ENCODE data around the gene C14orf119.

The C14orf119 gene

DNA sequence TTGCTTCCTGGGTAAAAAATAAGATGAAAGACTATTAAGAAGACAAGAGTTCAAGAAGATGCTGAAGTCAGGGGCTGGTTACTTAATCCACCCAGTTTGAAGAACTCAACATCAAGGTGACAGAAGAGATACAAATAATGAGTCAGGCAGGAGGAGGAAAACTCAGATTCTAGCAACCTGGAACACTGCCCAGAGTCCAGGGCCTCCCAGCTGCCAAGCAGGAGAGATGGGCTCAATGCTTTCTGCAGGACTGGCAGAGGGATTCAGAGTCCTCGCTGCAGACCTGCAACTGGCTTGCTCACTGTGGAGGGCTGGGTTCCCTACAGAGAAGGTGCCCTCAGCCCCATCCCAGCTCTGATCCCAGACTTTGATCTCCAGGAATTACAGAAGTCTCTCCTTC is 52.4 kb downstream of the C14orf119 start:
- Histone ChIP-seq H3K9me3 (ENCODE audit: low read length) (no peaks in the 10 kb centered on the region), H3K4me3 (ENCODE audit: low read depth, low read length, poor library complexity, severe bottlenecking) (no peak overlapping the region), H3K27me3 (ENCODE audit: insufficient read depth, low read length) (peaks cover 9% of the 10 kb centered on the region; the same call in 1 of the 2 replicates), H3K27ac (ENCODE audit: low read depth, low read length, poor library complexity, severe bottlenecking) (no peak overlapping the region), H3K9me2 (ENCODE audit: low read depth, low read length) (no peaks in the 10 kb centered on the region), H3K9ac (ENCODE audit: low read length) (no peak overlapping the region), H3K4me1 (ENCODE audit: insufficient read depth, low read length, severe bottlenecking) (no peaks in the 10 kb centered on the region), H4K20me1 (ENCODE audit: insufficient read depth, low read length) (no peaks in the 10 kb centered on the region), H3K4me2 (ENCODE audit: low read length) (no peak overlapping the region), H2AFZ (ENCODE audit: low read length) (no peak overlapping the region), H3F3A (ENCODE audit: insufficient read depth, low read length) (no peaks in the 10 kb centered on the region), H3K79me2 (ENCODE audit: insufficient read depth, low read length) (no peaks in the 10 kb centered on the region), H3K36me3 (ENCODE audit: insufficient read depth, low read length) (no peaks in the 10 kb centered on the region)
- no peak for TF ChIP-seq EZH2 (IDR thresholded peaks at IDR 0.05; ENCODE audit: borderline replicate concordance, low read length)
- TF ChIP-seq, protein P1, sequence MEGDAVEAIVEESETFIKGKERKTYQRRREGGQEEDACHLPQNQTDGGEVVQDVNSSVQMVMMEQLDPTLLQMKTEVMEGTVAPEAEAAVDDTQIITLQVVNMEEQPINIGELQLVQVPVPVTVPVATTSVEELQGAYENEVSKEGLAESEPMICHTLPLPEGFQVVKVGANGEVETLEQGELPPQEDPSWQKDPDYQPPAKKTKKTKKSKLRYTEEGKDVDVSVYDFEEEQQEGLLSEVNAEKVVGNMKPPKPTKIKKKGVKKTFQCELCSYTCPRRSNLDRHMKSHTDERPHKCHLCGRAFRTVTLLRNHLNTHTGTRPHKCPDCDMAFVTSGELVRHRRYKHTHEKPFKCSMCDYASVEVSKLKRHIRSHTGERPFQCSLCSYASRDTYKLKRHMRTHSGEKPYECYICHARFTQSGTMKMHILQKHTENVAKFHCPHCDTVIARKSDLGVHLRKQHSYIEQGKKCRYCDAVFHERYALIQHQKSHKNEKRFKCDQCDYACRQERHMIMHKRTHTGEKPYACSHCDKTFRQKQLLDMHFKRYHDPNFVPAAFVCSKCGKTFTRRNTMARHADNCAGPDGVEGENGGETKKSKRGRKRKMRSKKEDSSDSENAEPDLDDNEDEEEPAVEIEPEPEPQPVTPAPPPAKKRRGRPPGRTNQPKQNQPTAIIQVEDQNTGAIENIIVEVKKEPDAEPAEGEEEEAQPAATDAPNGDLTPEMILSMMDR (IDR thresholded peaks at IDR 0.05; ENCODE audit: low read length) = no peak

DNA sequence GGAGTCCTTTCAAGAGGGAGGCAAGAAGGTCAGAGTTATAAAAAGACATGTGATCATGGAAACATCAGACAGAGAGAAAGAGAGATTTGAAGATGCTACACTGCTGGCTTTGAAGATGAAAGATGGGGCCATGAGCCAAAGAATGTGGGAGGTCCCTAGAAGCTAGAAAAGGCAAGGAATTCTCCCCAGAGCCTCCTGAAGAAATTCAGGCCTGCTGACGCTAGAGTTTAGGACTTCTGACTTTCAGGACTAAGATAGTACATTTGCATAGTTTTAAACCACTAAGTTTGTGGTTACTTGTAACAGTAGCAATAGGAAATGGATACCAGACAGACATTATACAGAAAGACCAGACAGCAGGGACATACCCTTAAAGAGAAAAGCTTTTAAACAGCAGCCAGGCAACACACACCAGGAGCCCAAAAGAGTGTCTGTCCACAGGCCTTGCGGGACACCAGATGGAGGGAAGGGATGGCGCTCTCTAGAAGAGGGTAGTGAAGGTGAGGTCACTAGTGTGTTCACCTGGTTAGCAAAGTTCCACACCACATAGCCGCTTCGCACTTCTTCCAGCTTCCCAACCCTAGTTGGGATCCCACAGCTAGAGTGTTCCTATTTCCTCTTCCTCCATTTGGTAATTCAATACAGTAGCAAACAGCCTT is 53.4 kb downstream of the C14orf119 start:
- Histone ChIP-seq H3K27me3 (ENCODE audit: insufficient read depth, low read length) (peaks cover 8% of the 10 kb centered on the region; the same call in 1 of the 2 replicates), H4K20me1 (ENCODE audit: insufficient read depth, low read length) (no peaks in the 10 kb centered on the region), H3K79me2 (ENCODE audit: insufficient read depth, low read length) (no peaks in the 10 kb centered on the region), H3F3A (ENCODE audit: insufficient read depth, low read length) (no peaks in the 10 kb centered on the region), H3K27ac (ENCODE audit: low read depth, low read length, poor library complexity, severe bottlenecking) (no peak overlapping the region), H2AFZ (ENCODE audit: low read length) (no peak overlapping the region), H3K4me1 (ENCODE audit: insufficient read depth, low read length, severe bottlenecking) (no peaks in the 10 kb centered on the region), H3K4me2 (ENCODE audit: low read length) (no peak overlapping the region), H3K9me2 (ENCODE audit: low read depth, low read length) (no peaks in the 10 kb centered on the region), H3K9me3 (ENCODE audit: low read length) (no peaks in the 10 kb centered on the region), H3K36me3 (ENCODE audit: insufficient read depth, low read length) (no peaks in the 10 kb centered on the region), H3K4me3 (ENCODE audit: low read depth, low read length, poor library complexity, severe bottlenecking) (no peak overlapping the region), H3K9ac (ENCODE audit: low read length) (no peak overlapping the region)
- TF ChIP-seq, protein P1 (IDR thresholded peaks at IDR 0.05; ENCODE audit: low read length) = no peak
- no peak for TF ChIP-seq EZH2 (IDR thresholded peaks at IDR 0.05; ENCODE audit: borderline replicate concordance, low read length)

DNA sequence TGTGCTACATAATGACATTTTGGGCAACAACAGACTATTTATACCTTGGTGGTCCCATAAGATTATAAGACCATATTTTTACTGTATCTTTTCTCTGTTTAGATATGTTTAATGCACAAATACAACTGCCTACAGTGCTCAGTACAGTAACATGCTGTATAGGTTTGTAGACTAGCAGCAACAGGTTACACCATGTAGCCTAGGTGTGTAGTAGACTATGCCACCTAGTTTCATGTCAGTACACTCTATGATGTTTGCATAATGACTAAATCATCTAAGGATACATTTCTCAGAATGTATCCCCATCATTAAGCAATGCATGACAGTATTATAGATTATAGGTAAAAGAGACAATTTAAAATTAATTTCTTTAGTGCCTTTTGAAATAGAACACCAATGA is 54.4 kb downstream of the C14orf119 start:
- H3F3A ChIP-seq (ENCODE audit: insufficient read depth, low read length) = no peaks in the 10 kb centered on the region
- H3K9me3 ChIP-seq (ENCODE audit: low read length) = no peaks in the 10 kb centered on the region
- H4K20me1 ChIP-seq (ENCODE audit: insufficient read depth, low read length) = no peaks in the 10 kb centered on the region
- H3K79me2 ChIP-seq (ENCODE audit: insufficient read depth, low read length) = no peaks in the 10 kb centered on the region
- no peak overlapping the region for H3K27ac ChIP-seq (ENCODE audit: low read depth, low read length, poor library complexity, severe bottlenecking)
- H3K36me3 ChIP-seq (ENCODE audit: insufficient read depth, low read length) = no peaks in the 10 kb centered on the region
- H2AFZ ChIP-seq (ENCODE audit: low read length) = no peak overlapping the region
- no peaks in the 10 kb centered on the region for H3K9me2 ChIP-seq (ENCODE audit: low read depth, low read length)
- no peak overlapping the region for H3K4me2 ChIP-seq (ENCODE audit: low read length)
- no peak overlapping the region for H3K4me3 ChIP-seq (ENCODE audit: low read depth, low read length, poor library complexity, severe bottlenecking)
- H3K4me1 ChIP-seq (ENCODE audit: insufficient read depth, low read length, severe bottlenecking) = no peaks in the 10 kb centered on the region
- TF ChIP-seq EZH2 (IDR thresholded peaks at IDR 0.05; ENCODE audit: borderline replicate concordance, low read length) = no peak
- TF ChIP-seq, protein P1 (IDR thresholded peaks at IDR 0.05; ENCODE audit: low read length) = no peak
- H3K27me3 ChIP-seq (ENCODE audit: insufficient read depth, low read length) = peaks cover 8% of the 10 kb centered on the region; the same call in 1 of the 2 replicates
- no peak overlapping the region for H3K9ac ChIP-seq (ENCODE audit: low read length)
